Natural killer cell (primary cell): ENCODE measurements around the gene SMTNL2. TPM values are rescaled to one million over a fixed set of nuclear protein-coding genes. Genes with fewer than 3 reads are reported as not detected.
"Not testable (repeated sequence)": the region's sequence is repeated elsewhere in the genome, so short reads cannot be mapped to it uniquely, and the experiment has no call there.

Experiments
- ATAC-seq, 3 donors: fragments of 150-1000 bp in 2 of 3; fragments of 200-7000 bp in 1 of 3; cut with Tn5 transposase; 1 replicate in 1 of 3; 2 replicates in 2 of 3; pipeline ENCODE4 v1.10.0; 2021; ENCODE audit warnings: mild to moderate bottlenecking in 2 of 3, moderate library complexity in 2 of 3
- DNase-seq, 2 donors: peaks; one replicate each; pipeline versions ENCODE4 v3.0.0 to v3.0.0-alpha.2; 2013 to 2021; ENCODE audit warnings: mixed read lengths in 1 of 2
- H3K27ac ChIP-seq: one replicate; pipeline ENCODE4 v1.5.1; 2013; ENCODE audit warnings: mild to moderate bottlenecking, low read length
- H3K27me3 ChIP-seq: one replicate; pipeline ENCODE4 v1.6.1; 2013; ENCODE audit warnings: low read length; ENCODE audit not compliant: control insufficient read depth, insufficient read depth
- H3K36me3 ChIP-seq: one replicate; pipeline ENCODE4 v1.6.1; 2013; ENCODE audit warnings: low read length; ENCODE audit not compliant: control insufficient read depth, insufficient read depth
- H3K4me1 ChIP-seq: one replicate; pipeline ENCODE4 v1.6.1; 2013; ENCODE audit warnings: low read length; ENCODE audit not compliant: control insufficient read depth, insufficient read depth
- H3K4me3 ChIP-seq: one replicate; pipeline ENCODE4 v1.5.1; 2013; ENCODE audit warnings: low read length
- H3K9me3 ChIP-seq: one replicate; pipeline ENCODE4 v1.6.1; 2013; ENCODE audit warnings: low read length; ENCODE audit not compliant: control insufficient read depth, insufficient read depth
- H3K27ac Mint-ChIP-seq, 2 donors: one replicate each; pipeline ENCODE4 v1.8.0; 2022; ENCODE audit warnings: mild to moderate bottlenecking in 2 of 2, mixed read lengths in 2 of 2, moderate library complexity in 1 of 2
- H3K27me3 Mint-ChIP-seq, 2 donors: one replicate each; pipeline ENCODE4 v1.8.0; 2022; ENCODE audit warnings: low read depth in 2 of 2, mixed read lengths in 2 of 2
- H3K36me3 Mint-ChIP-seq: one replicate; pipeline ENCODE4 v1.8.0; 2022; ENCODE audit warnings: mixed read lengths
- H3K4me1 Mint-ChIP-seq, 2 donors: one replicate each; pipeline ENCODE4 v1.8.0; 2022; ENCODE audit warnings: mixed read lengths in 2 of 2
- H3K4me3 Mint-ChIP-seq: one replicate; pipeline ENCODE4 v1.8.0; 2022; ENCODE audit warnings: mild to moderate bottlenecking, moderate library complexity, mixed read lengths
- H3K9me3 Mint-ChIP-seq, 2 donors: one replicate each; pipeline ENCODE4 v1.8.0; 2022; ENCODE audit warnings: mixed read lengths in 2 of 2
- CTCF ChIP-seq: fragments of 200-600 bp; IDR thresholded peaks from one replicate; pipeline ENCODE4 v1.8.0; 2022; ENCODE audit warnings: antibody characterized with exemption
- WGBS: methylation state at CpG from one replicate; pipeline ENCODE4 v1.1.7; 2013; ENCODE audit warnings: missing lambda C conversion rate; ENCODE audit not compliant: insufficient coverage; 5-methylcytosine and 5-hydroxymethylcytosine counted together
- intact Hi-C: fragments of 100-400 bp; cut with micrococcal nuclease; formaldehyde crosslinking; loops from one replicate; pipeline ENCODE4 v1.14.2; 2022
- total RNA-seq, 4 donors: library from RNA; stranded (reverse); fragments of 120-200 nt in 1 of 4; gene quantifications; one replicate each; pipeline versions ENCODE4 v1.2.3 to v1.2.4, GENCODE V29; 2013 to 2022

Gene SMTNL2
- total RNA-seq, 3 donors from 2014 or later (not counting 1 experiment from before 2014, with no cell fraction given), result not detected

GRCh38 chr17:4635823-4636375 lies 51.6 kb downstream of the SMTNL2 start:
- Mint-ChIP-seq H3K9me3 (no peaks in the 10 kb centered on the region), H3K36me3 (no peaks in the 10 kb centered on the region), H3K4me3 (no peak overlapping the region), H3K4me1 (peaks cover 0 to 22% of the 10 kb centered on the region in 2 donors), H3K27me3 (peaks cover 51 to 60% of the 10 kb centered on the region in 2 donors), H3K27ac (no peak overlapping the region)
- ATAC-seq (no peak), DNase-seq (no peak)
- intact Hi-C loops, result no loop called here
- H3K9me3 ChIP-seq, result no peaks in the 10 kb centered on the region
- peaks cover 9% of the 10 kb centered on the region for H3K27me3 ChIP-seq
- H3K4me1 ChIP-seq, result peaks cover 27% of the 10 kb centered on the region
- H3K4me3 ChIP-seq, result no peak overlapping the region
- H3K27ac ChIP-seq, result no peak overlapping the region
- WGBS, result under 1% methylated on average over 10 of the region's 10 CpGs
- TF ChIP-seq CTCF, result no peak
- H3K36me3 ChIP-seq, result no peaks in the 10 kb centered on the region

- no peak overlapping the region for H3K4me3 ChIP-seq
Observed at GRCh38 chr17:4636474-4637100, 52.3 kb downstream of the SMTNL2 start.

GRCh38 chr17:4638766-4639165 lies 54.4 kb downstream of the SMTNL2 start:
- Mint-ChIP-seq H3K4me1 (peaks cover 0 to 22% of the 10 kb centered on the region in 2 donors), H3K27me3 (peaks cover 53 to 75% of the 10 kb centered on the region in 2 donors)
- peaks cover 20% of the 10 kb centered on the region for H3K27me3 ChIP-seq
- ATAC-seq, H3K36me3 ChIP-seq, intact Hi-C loops, H3K36me3 Mint-ChIP-seq, DNase-seq, H3K9me3 Mint-ChIP-seq, H3K27ac ChIP-seq, H3K27ac Mint-ChIP-seq, H3K4me3 ChIP-seq, H3K4me3 Mint-ChIP-seq, H3K9me3 ChIP-seq: not testable (repeated sequence)
- H3K4me1 ChIP-seq, result peaks cover 27% of the 10 kb centered on the region
- WGBS, result 46% methylated on average over 7 of the region's 8 CpGs

More at GRCh38 chr17:4636474-4637100, 52.3 kb downstream of the SMTNL2 start:
- peaks cover 27% of the 10 kb centered on the region for H3K4me1 ChIP-seq
- H3K36me3 ChIP-seq, result no peaks in the 10 kb centered on the region
- H3K9me3 ChIP-seq, result no peaks in the 10 kb centered on the region
- H3K4me1 Mint-ChIP-seq, result peaks cover 0 to 22% of the 10 kb centered on the region in 2 donors
- no peak for TF ChIP-seq CTCF
- H3K27ac ChIP-seq, result no peak overlapping the region
- ATAC-seq, result no peak
- no peak overlapping the region for H3K27ac Mint-ChIP-seq
- intact Hi-C loops, result no loop called here
- DNase-seq, result no peak
- H3K27me3 ChIP-seq, result peaks cover 14% of the 10 kb centered on the region
- no peaks in the 10 kb centered on the region for H3K9me3 Mint-ChIP-seq
- peaks cover 52 to 63% of the 10 kb centered on the region in 2 donors for H3K27me3 Mint-ChIP-seq
- WGBS, result 39% methylated on average over 12 of the region's 12 CpGs
- no peak overlapping the region for H3K4me3 Mint-ChIP-seq
- no peaks in the 10 kb centered on the region for H3K36me3 Mint-ChIP-seq

GRCh38 chr17:4639301-4640059 lies 55.2 kb downstream of the SMTNL2 start:
- 6% methylated on average over 23 of the region's 56 CpGs for WGBS
- H3K9me3 ChIP-seq, H3K4me3 Mint-ChIP-seq, H3K36me3 Mint-ChIP-seq, H3K27ac Mint-ChIP-seq, intact Hi-C loops, H3K9me3 Mint-ChIP-seq, H3K36me3 ChIP-seq, H3K27ac ChIP-seq, H3K4me3 ChIP-seq: not testable (repeated sequence)
- Histone ChIP-seq H3K27me3 (peaks cover 20% of the 10 kb centered on the region), H3K4me1 (peaks cover 27% of the 10 kb centered on the region)
- peaks cover 55 to 72% of the 10 kb centered on the region in 2 donors for H3K27me3 Mint-ChIP-seq
- DNase-seq, result peak in 1 of 2 donors; percentile 42
- peak in 1 of 3 donors; percentile 29 for ATAC-seq
- H3K4me1 Mint-ChIP-seq, result peaks cover 0 to 22% of the 10 kb centered on the region in 2 donors

- DNase-seq, H3K9me3 ChIP-seq, ATAC-seq, H3K4me3 ChIP-seq, intact Hi-C loops, H3K27ac ChIP-seq, H3K27ac Mint-ChIP-seq, H3K36me3 ChIP-seq, H3K36me3 Mint-ChIP-seq, H3K4me3 Mint-ChIP-seq, H3K9me3 Mint-ChIP-seq: not testable (repeated sequence)
- Mint-ChIP-seq H3K27me3 (peaks cover 57 to 71% of the 10 kb centered on the region in 2 donors), H3K4me1 (peaks cover 0 to 20% of the 10 kb centered on the region in 2 donors)
- H3K27me3 ChIP-seq, result peaks cover 20% of the 10 kb centered on the region
- 4% methylated on average over 24 of the region's 39 CpGs for WGBS
- peaks cover 24% of the 10 kb centered on the region for H3K4me1 ChIP-seq
Observed at GRCh38 chr17:4640569-4641188, 56.4 kb downstream of the SMTNL2 start.
